Subcutaneous adipose tissue (tissue), 4 donors: ENCODE data around the gene RHOB. TPM values are rescaled to one million over a fixed set of nuclear protein-coding genes. Genes with fewer than 3 reads are reported as not detected.

Experiments used
- CTCF ChIP-seq: fragments of 450-650 bp; IDR thresholded peaks from one replicate; pipeline ENCODE4 v1.5.1; 2016; ENCODE audit warnings: low read depth, mild to moderate bottlenecking, control low read depth, antibody characterized with exemption, moderate library complexity
- total RNA-seq, 4 donors: library from RNA; depleted of rRNA; stranded (reverse); fragments of >200 nt; gene quantifications; one replicate each; pipeline ENCODE4 v1.1.0, GENCODE V29; 2016

RHOB gene
- total RNA-seq, 4 donors from 2014 or later = 435 to 1,054 (median 650) TPM

GRCh38 chr2:20470211-20470610 is 23.3 kb downstream of the RHOB start:
- TF ChIP-seq CTCF = no peak

GRCh38 chr2:20471148-20471547 is 24.3 kb downstream of the RHOB start:
- TF ChIP-seq CTCF = no peak

- TF ChIP-seq CTCF = no peak
These were observed 25.2 kb downstream of the RHOB start for GRCh38 chr2:20471902-20472559.

GRCh38 chr2:20472569-20472968 is 25.7 kb downstream of the RHOB start:
- TF ChIP-seq CTCF = no peak

- TF ChIP-seq CTCF = no peak
These were observed 26.3 kb downstream of the RHOB start for GRCh38 chr2:20473128-20473527.

- no peak for TF ChIP-seq CTCF
These were observed 28.1 kb downstream of the RHOB start for GRCh38 chr2:20474757-20475566.

GRCh38 chr2:20475567-20475952 is 28.7 kb downstream of the RHOB start:
- no peak for TF ChIP-seq CTCF
